ACHN (cell line): Measurements from ENCODE around the gene GOLGB1.
"Not testable (repeated sequence)": the region's sequence is repeated elsewhere in the genome, so short reads cannot be mapped to it uniquely, and the experiment has no call there.

Source experiments
- DNase-seq: peaks from one replicate; pipeline ENCODE4 v3.0.0-alpha.2; 2015
- in situ Hi-C: cut with HindIII; loops from 2 replicates; pipeline ENCODE4 v1.10.0; 2017; ENCODE audit warnings: low sequenced_read_pairs, low pct_ligation_motif_present, low pct_unique_long_range_greater_than_20kb

GOLGB1 gene

GRCh38 chr3:121698901-121699300 lies 50.6 kb downstream of the GOLGB1 start:
- in situ Hi-C loops, result no loop called here
- no peak for DNase-seq

GRCh38 chr3:121698476-121698875 lies 51.1 kb downstream of the GOLGB1 start:
- DNase-seq, result no peak
- in situ Hi-C loops, result no loop called here

- DNase-seq, result no peak
These were observed 53.4 kb downstream of the GOLGB1 start for GRCh38 chr3:121696186-121696585.

GRCh38 chr3:121692010-121692699 lies 57.4 kb downstream of the GOLGB1 start:
- in situ Hi-C loops, result no loop called here
- no peak for DNase-seq

More at GRCh38 chr3:121696186-121696585, 53.4 kb downstream of the GOLGB1 start:
- in situ Hi-C loops, result no loop called here

GRCh38 chr3:121690777-121691405 lies 58.6 kb downstream of the GOLGB1 start:
- no peak for DNase-seq

GRCh38 chr3:121688747-121689146 lies 60.8 kb downstream of the GOLGB1 start:
- DNase-seq, in situ Hi-C loops: not testable (repeated sequence)

More at GRCh38 chr3:121690777-121691405, 58.6 kb downstream of the GOLGB1 start:
- in situ Hi-C loops, result no loop called here

GRCh38 chr3:121681792-121682191 lies 67.7 kb downstream of the GOLGB1 start:
- in situ Hi-C loops, result no loop called here
- DNase-seq, result no peak

- in situ Hi-C loops, result no loop called here
These were observed 72.4 kb downstream of the GOLGB1 start for GRCh38 chr3:121677141-121677540.

GRCh38 chr3:121670676-121671075 lies 78.9 kb downstream of the GOLGB1 start:
- no peak for DNase-seq
- in situ Hi-C loops, result no loop called here

More at GRCh38 chr3:121677141-121677540, 72.4 kb downstream of the GOLGB1 start:
- no peak for DNase-seq

GRCh38 chr3:121667333-121667732 lies 82.2 kb downstream of the GOLGB1 start:
- no peak for DNase-seq
- in situ Hi-C loops, result no loop called here

- in situ Hi-C loops, result no loop called here
- DNase-seq, result no peak
These were observed 84.1 kb downstream of the GOLGB1 start for GRCh38 chr3:121665488-121665887.

GRCh38 chr3:121663171-121663847 lies 86.2 kb downstream of the GOLGB1 start:
- peak; percentile 2 for DNase-seq
- in situ Hi-C loops, result no loop called here

- DNase-seq, result no peak
- in situ Hi-C loops, result no loop called here
These were observed 86.8 kb downstream of the GOLGB1 start for GRCh38 chr3:121662742-121663141.

- no peak for DNase-seq
- in situ Hi-C loops, result no loop called here
These were observed 88.2 kb downstream of the GOLGB1 start for GRCh38 chr3:121661376-121661775.

- DNase-seq, result no peak
- in situ Hi-C loops, result no loop called here
These were observed 89.0 kb downstream of the GOLGB1 start, which contains the start of gene HCLS1 for GRCh38 chr3:121660356-121661171. HCLS1 (minus strand) TSS chr3:121660903; CDS start chr3:121658347, 2,556 bp downstream.

GRCh38 chr3:121659586-121659985 lies 90.0 kb downstream of the GOLGB1 start:
- in situ Hi-C loops, result no loop called here
- DNase-seq, result no peak

GRCh38 chr3:121658716-121659435 lies 90.7 kb downstream of the GOLGB1 start:
- DNase-seq, result no peak
- in situ Hi-C loops, result no loop called here
